Subcutaneous adipose tissue (tissue), 4 donors: ENCODE measurements around the gene NANOS2. TPM values are rescaled to one million over a fixed set of nuclear protein-coding genes. Genes with fewer than 3 reads are reported as not detected.

Experiments used
- CTCF ChIP-seq: fragments of 450-650 bp; IDR thresholded peaks from one replicate; pipeline ENCODE4 v1.5.1; 2016; ENCODE audit warnings: low read depth, mild to moderate bottlenecking, control low read depth, antibody characterized with exemption, moderate library complexity
- total RNA-seq, 4 donors: library from RNA; depleted of rRNA; stranded (reverse); fragments of >200 nt; gene quantifications; one replicate each; pipeline ENCODE4 v1.1.0, GENCODE V29; 2016

Gene NANOS2
- total RNA-seq, 4 donors from 2014 or later, result not detected

GRCh38 chr19:45911291-45911690 lies 3.3 kb downstream of the NANOS2 start:
- no peak for TF ChIP-seq CTCF

- no peak for TF ChIP-seq CTCF
These were observed 5.6 kb downstream of the NANOS2 start for GRCh38 chr19:45908956-45909355.

GRCh38 chr19:45906221-45906620 lies 8.4 kb downstream of the NANOS2 start:
- TF ChIP-seq CTCF, result no peak

GRCh38 chr19:45905011-45905410 lies 9.6 kb downstream of the NANOS2 start:
- TF ChIP-seq CTCF, result no peak

GRCh38 chr19:45902651-45903625 lies 11.6 kb downstream of the NANOS2 start:
- TF ChIP-seq CTCF, result no peak

- no peak for TF ChIP-seq CTCF
These were observed 12.5 kb downstream of the NANOS2 start, which contains the start of gene MYPOP for GRCh38 chr19:45901912-45902650. Gene MYPOP (minus strand): TSS chr19:45902613. CDS start chr19:45901773, 840 bp downstream.

- no peak for TF ChIP-seq CTCF
These were observed 13.1 kb downstream of the NANOS2 start for GRCh38 chr19:45901432-45901911.
